ENCODE measurements around the gene HOXB8.

Gene HOXB8

DNA sequence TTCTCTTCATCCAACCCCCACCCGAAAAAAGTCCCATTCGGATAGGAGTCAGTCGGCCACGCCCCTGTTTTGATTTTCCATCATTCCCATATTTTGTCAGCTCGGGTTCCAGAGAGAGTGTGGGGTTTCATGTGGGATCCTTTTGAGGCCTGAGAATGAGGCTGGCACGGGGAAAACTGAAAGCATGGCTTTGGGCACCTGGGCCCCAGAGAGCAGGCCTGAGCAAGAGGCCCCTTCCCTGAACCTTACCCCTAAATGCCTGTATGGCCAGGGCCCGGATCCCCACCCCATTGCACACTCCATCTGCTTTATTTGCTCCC is 32.4 kb downstream of the HOXB8 start:
- DNase-seq = no peak

DNA sequence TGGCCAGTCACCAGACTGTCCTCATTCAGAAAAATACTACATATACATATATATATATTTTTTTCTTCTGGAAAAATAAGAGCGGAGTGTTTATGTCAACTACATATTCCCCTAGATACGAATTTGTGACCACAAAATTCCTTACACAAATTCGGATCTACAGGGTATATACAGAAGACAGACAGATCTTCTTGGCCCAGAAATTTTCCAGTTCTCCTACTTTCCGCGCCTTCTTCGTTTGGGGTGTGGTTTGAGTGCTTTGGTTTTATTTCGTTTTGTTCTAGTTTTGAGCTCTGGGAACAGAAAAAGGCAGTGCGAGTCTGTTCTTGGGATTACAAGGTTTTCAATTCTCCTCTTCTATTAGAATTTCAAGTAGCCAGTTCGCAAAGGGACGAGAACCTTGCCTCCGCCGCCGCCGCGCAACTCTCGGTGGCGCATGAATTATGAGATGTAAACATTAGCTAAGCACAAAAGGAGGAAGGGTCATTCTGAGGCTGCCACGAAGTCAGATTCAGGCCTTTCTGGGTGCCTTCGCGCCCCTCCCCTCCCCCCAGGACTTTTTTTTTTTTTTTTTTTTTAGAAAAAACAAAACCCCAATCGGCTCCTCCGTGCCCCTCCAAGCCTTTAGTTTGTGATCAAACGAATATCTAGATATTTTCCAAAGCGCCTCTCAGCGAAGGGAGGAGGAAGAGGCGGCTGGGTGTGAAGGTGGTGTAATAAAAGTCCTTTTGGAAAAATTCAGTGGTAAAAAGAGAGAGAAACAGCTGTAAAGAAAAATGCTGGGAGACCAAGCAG is 35.1 kb downstream of the HOXB8 start:
- no peak for DNase-seq

DNA sequence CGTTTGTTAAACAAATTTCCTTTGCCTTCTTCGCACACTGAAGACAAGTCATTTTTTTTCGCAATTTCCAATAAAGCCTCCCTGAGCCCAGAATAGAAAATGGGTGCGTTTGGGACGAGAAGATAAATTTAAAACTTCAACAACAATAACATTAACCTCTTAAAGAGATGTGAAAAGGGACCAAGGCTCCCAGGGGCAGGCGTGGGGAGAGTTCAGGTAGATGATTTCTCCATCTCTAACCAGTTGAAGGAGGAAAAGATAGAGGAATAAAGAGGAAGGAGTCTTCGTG is 35.7 kb downstream of the HOXB8 start:
- DNase-seq = no peak

DNA sequence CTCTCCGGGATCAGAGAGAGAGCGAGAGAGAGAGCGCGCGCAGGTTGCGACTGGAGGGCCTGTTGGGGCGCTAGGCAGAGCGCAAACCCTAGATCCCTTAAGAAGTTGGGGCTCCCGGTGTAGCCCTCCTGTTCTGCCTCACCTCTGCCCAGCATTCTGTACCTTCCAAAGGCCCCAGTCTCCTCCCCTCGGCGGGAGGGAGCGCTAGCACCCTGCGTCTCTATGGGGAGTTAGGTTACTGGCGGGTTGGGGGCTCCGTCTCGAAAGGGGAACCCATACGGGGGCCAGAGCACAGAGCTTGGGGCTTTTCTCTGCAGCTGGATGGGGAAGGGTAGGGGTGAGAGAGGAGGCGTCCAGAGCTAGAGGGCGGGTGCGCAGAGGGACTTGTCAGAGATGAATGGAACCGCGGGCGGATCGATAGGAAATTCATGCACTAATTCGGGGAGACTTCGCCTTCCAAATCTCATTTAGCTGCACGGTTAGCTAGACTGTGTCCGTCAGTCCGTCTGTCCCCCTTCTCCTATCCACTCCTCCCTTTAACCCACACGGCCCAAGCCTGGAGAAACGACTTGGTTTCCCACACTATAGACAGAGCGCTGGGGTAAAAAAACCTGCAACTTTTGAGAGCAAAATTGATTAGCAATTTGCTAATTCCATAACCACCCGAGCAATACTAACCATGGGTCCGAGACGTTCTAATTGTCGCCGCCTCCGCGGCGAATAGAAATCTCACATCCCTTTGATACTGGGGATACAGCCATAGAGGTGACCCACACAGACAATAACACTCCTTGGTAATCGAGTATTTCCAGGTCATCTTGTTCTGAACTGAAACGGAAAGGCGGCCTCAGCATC is 36.2 kb downstream of the HOXB8 start:
- peak; percentile 29 to 38 for DNase-seq

DNA sequence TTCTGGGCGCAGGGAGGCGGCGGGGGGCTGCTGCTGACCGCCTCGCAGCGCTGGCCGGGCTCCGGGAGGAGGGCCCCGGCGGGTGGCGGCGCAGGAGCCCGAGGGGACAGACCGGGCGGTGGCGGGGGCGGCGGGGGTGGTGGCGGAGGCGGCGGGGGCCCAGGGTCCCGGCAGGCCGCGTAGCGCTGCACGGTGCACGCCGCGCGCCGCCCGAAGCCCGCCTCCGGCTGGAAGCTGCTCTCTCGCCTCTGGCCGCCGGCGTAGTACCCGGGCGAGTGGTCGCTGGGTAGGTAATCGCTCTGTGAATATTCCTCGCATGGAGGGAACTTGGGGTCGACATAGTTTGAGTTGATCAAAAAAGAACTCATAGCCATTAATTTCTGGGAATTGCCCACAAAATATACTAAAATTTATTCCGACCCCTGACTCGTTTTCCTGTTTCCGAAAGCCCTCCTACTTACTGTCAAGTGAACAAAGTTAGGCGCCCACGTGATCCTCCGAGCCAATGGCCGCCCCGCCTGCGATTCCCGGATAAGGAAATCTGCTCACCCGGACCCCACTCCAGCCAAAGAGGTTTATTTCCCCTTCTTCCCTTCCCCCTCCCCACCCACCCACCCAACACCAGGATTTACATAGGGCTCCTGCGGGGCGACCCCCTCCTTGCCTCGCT is 37.0 kb downstream of the HOXB8 start, which contains the start of gene HOXB4:
Gene HOXB4 (minus strand): TSS at position 405 of the 670 bp plus-strand sequence. CDS start 31 bp downstream, at position 374.
- peak; percentile 74 to 81 for DNase-seq

DNA sequence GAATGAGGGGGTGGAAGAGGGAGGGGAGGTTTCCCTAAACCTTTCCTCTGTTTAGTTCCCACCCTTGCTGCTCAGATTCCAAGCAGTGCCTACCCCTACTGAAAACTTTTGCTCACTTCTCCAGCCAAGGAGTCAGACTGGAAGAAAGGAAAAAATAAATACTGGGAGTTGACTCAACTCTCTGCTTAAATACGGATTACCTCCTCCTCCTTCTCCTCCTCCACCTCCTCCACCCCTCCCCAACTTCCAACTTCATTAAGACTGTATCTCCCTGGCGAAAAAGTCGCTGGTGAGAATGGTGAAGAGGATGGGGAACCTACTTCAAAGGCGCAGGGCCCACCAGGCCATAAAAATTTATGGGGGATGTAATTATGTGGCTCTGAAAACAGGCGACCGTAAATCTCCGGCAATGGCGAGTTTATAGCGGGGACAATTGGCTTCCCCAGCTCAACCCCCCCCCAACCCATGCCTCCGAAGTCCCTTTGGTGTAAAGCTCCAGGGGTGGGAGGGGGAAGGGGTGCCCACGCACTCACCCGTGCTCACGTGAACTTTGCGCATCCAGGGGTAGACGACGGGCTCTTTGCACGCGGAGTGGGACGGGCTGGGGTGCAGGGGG is 37.7 kb downstream of the HOXB8 start:
- no peak for DNase-seq

DNA sequence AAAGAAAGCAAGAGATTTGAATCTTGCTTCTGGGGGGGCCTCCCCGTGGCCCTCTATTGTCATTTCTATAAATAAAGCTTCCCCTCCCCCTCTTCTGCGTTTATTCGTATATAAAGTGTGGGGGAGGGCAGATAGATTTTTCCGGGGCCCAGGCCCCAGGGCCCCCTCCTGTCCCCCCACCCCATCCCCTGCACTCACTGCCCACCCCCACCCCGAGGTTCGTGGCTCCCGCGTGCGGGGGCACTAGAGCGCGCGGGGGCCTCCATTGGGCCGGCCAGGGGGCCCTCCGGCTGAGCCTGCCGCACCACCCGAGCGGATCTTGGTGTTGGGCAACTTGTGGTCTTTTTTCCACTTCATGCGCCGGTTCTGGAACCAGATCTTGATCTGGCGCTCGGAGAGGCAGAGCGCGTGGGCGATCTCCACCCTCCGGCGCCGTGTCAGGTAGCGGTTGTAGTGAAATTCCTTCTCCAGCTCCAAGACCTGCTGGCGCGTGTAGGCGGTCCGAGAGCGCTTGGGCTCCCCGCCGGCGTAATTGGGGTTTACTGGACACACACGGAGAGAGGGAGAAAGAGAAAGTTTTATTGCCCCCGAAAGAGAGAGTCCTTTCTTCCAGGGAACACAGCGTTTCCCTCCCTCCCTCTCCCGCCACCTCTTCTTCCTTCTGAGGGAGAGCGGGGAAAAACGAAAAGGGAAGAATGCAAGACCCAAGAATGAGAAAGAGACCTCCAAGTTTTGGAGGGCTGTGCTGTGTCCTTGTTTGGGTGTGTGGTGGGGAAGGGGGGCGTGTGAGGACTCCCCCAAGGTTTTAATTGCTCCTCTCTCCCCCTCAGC is 38.4 kb downstream of the HOXB8 start:
- DNase-seq = no peak

DNA sequence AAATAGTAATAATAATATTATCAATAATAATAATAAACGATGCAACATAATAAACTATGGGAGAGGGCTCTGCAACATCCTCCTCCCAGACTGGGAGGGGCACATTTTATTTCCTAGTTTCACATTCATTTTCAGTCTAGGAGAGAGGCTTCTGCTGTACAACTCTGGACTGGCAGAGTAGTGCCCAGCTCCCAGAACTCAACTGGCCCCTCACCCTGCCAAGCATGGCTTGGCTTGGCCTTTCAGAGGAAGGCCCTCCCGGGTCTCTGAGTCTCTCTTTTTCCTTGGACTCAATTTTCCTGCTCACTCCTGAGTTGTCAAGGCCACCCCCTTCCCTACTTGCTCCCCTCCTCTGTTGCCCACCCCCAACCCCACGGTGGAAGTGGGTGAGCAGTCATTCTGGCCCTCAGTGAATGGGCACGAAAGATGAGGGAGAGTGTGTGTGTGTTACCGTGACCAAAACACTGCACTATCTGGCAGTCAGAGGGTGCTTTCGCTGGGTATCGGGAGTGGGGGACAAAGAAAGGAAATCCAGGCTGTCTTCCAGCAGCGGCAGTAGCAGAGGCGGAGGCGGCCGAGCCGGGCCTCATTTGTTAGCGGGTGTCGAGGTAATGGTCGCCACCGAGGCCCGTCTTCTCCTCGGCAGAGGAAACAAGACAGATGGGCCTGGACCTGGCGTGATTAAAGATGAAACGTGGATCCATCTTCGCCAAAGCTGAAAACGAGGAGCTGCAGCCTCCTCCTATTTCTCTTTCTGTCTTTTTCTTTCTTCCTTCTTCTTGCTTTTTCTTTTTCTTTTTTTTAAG is 39.2 kb downstream of the HOXB8 start:
- DNase-seq = no peak

DNA sequence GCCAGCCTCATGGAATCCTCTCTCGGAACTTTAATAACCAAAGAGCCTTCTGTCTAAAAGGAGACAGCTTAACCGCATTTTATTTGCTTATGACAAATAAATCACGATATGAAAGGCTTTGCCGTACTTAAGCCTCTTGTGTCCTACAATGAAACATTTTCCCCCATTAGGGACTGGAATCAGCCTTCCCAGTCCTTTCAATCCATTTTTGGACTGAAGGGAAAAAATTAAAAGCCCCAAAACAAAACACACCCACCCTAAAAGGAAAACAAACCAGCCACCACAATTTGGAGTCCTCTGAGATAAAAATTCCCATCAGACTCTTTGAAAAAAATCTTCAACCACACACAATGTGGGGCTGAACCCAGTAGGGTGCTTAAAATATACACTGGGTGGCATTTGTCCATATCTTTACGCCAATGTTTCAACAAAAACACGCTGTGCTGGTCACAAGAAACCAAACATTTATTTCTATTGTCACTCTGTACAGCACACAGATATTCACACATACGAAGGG is 40.0 kb downstream of the HOXB8 start:
- DNase-seq = no peak

DNA sequence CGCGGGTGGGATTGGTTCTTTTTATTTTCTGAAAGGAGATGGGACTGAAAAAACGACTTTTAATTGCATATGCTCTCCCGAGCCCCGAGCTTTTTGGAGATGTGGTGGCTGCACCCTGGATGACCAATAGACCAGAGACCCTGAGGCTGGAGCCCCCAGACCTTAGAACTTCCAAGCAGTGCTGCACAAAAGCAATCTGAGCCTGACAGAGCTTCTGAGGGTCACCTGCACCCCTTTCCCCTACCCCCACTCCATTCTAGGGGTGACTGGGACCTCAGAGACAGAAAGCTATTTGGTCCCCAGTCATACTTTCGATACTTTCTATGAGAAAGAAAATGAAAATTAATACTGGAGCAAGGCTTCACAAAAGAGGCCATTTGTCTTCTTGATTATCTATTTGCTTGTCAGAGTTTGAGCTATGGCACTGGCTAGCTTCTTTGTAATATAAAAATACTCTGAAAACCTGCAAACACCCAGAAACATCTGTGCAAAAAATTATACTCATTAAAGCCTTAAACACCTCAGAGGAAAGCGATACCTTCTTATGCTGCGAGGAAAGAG is 40.5 kb downstream of the HOXB8 start:
- no peak for DNase-seq

DNA sequence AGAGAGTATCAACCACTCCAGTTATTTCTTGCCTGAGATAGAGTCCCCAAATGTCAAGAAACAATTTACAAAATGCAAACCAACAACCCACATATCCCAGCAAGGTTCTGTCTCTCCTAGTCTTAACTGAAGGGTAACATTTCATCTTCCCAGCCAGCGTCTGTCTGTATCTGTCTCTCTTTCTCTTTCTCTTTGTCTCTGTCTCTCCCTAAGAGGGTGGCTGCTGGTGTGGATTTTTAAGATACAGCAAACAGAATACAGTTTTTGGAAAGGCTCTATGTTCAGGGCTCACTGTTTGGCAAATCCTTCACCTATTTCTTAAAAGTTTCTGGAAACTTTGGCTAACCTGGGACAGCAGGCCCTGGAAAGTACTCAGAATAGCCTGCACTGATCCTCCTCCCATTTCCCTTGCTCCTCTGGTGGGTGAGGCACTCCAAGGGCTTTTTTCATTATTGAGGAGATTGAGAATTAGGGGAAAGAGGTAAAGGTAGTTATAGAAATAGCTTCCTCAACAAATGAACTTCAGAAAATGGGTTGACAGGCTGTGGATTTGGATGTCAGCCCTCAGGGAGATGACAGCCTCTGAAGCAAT is 43.2 kb downstream of the HOXB8 start:
- no peak for DNase-seq

DNA sequence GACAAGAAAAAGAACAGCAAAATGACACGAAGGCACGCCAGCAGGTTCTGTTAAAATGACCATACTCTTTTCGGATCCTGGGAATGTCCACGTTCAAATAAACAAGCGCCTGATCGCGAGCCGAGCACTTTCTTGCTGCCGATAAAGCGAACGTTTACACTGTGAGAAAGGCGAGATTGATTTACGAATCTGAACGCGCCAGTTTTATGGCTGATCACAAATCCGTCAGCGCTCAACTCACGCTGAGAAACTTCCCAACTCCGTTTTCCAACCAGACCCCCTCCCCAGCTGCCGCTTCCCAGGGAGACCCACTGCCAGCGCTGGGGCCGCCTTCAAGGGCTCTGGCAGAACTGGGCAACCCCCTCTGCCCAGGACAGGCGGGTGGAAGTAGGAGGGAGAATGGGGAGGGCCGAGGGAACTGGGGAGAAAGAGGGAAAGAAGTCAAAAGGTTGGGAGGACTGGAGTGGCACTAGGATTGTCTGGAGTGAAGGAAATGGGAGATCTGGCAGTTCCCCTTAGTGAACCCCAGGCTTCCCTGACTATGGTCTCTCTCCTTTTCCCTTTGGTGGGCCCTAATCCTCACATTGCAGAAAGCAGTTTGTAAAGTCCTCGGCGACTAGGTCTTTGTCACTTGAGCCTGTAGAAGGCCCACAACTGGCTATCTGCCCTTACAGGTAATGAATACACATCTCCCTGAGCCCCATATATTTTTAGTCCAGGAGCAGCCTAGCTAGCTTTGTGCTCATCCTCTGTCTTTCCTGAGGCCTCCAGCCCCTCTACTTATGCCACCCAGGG is 43.9 kb downstream of the HOXB8 start:
- no peak for DNase-seq

DNA sequence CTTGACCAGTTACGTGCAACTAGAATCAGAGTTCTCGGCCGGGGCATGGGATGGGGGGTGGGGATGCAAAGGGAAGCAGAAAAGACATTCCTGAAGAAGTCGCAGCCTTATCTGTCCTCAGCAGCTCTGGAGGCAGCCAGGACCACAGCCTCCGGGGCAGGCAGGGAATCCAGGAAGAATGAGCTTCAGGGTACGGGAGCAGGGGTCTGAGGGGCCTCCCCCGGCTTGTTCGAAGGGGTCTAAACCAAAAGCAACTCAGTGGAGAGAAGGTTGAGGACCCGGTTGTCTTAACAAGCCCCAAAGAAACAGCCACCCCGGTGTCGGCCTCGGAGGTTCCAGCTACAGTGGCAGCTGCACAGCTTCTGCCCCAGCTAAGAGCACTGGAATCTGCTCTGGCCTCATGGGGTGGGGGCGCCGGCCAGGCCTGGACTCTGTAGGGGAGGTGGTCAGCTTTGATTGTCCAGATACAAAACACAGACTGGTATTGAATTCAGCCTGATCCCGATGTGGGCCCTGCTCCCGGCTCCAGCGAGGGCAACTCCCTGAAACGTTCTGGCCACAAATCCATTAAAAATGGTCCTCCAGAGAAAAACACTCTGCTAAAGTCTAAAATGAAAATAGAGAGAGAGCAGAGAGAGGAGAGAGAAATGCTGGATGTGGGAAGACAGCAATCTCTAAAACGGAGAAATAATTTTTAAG is 44.6 kb downstream of the HOXB8 start:
- no peak for DNase-seq

DNA sequence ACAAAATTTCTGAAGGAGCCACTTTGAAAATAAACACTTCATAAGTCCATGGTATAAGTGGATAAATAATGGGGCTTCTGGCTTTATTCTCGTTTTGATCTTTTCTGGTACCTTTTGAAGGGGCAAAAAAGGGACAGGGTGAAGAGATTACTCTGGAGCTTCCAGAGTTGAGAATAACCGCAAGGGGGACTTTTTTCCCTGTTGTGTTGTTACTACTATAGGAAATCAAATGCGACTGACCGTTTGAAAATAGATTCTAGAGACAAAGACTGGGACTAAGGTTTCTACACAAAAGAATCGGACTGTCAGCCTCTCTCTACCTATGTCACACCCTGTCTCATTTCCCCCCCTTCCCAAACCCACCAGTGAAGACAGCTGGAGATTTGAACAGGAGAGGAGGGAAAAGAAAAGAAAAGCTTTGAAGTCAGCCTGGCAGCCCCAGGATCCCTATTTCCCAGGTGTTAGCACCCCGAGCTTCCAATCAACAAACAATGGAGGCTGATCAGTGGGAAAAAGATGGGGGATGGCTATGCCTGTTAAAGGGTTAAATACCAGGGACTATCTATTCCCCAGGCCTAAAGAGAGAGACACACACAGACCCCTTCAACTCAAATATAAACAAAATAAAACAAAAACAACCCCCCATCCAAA is 45.3 kb downstream of the HOXB8 start:
- no peak for DNase-seq

DNA sequence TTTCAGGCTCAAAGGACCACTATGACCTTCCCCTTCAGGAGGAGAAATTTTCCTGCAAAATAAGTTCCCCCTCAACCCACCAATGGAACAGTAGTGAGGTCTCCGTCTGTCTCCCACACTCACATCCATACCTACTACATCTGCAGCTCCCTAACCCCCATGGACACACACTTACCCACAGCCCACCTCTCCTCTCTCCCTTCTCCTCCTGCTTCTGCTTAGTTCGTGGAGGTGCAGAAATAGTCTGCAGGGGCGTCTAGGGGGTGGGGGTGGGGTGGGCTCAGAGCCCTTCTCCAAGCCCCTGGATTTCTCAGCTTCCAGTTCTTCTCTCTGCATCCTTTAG is 45.9 kb downstream of the HOXB8 start:
- DNase-seq = no peak

DNA sequence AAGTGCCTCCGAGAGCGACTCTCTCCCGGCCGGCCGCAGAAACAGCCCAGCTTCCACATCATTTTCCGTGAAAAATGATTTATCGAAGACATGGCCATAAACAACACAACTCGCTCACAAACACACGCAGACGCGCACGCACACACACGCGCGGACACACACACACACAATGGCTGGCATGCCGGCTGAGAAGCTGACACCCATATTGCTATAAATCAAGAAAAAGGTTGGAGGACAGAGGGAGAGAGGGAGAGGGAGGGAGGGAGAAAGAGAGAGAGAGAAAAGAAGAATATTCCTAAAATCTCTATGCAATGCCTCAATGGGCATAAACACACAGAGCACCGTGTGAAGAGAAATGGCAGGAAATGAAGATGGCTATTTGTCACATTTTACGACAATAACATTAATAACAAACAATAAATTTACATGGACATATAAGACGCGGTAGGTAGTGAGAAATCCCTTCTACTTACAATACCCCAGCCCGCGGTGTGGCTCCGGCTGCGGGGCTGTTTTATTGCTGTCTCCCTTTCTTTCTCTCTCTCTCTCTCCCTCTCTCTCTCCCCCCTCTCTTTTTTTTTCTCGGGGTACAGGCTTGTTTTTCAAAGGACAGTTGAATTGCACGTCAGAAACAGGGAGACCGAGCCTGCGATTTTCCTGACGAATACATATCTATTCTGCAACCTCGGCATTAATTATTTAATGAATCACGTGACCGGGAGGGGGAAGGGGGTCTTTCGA is 46.4 kb downstream of the HOXB8 start:
- no peak for DNase-seq

DNA sequence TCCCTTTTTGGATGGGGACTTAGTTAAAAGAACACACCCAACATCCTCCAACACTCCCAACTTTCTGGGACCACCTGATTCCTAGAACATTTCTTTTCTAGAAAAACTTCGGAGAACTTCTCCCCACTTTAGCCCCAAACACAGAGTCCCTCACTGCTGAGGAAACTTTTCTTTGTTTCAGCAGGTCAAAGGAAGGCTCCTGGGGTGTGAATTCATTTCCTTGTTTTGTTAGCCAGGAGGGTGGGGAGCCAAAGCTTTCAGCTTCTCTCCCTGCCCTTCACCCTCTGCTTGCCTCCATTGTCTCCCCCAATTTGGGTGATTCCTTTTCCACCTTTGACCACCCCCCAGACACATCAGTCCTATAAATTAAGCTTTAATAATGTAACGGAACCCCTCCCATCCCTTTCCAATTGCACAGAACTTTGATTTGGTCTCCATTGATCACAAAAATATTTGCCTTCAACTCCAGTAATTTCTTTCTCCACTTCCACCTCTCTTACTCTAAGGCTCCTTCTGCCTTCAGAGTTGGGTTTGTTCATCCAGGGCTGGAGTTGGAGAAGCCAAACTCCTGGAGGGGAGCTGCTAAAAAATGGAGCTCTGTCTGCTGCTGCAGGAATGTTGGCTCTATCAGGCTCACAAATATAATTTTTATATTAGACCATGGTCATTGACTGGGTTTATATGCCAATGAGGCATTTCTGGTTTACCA is 47.3 kb downstream of the HOXB8 start:
- DNase-seq = no peak

Measured in activated CD4-positive, alpha-beta T cell treated with anti-CD3 and anti-CD28 coated beads, Interleukin-2, amount 50 U/mL, for 48 hours (primary cell).